H54 (cell line): ENCODE results near the gene ABHD1.
"Not testable (repeated sequence)": the region's sequence is repeated elsewhere in the genome, so short reads cannot be mapped to it uniquely, and the experiment has no call there.

Experiments used
- DNase-seq: peaks from one replicate; pipeline ENCODE4 v3.0.0; 2011; ENCODE audit warnings: low spot score, mixed read lengths; ENCODE audit not compliant: insufficient read length
- FAIRE-seq: peaks from 3 replicates; lab custom pipeline; 2011; peaks lifted over from hg19 to GRCh38; lab: Jason Lieb, UNC
- POLR2A ChIP-seq: IDR thresholded peaks from 2 replicates; pipeline ENCODE4 v1.6.1; 2011; ENCODE audit warnings: low read depth, mild to moderate bottlenecking, low read length

Gene ABHD1

DNA sequence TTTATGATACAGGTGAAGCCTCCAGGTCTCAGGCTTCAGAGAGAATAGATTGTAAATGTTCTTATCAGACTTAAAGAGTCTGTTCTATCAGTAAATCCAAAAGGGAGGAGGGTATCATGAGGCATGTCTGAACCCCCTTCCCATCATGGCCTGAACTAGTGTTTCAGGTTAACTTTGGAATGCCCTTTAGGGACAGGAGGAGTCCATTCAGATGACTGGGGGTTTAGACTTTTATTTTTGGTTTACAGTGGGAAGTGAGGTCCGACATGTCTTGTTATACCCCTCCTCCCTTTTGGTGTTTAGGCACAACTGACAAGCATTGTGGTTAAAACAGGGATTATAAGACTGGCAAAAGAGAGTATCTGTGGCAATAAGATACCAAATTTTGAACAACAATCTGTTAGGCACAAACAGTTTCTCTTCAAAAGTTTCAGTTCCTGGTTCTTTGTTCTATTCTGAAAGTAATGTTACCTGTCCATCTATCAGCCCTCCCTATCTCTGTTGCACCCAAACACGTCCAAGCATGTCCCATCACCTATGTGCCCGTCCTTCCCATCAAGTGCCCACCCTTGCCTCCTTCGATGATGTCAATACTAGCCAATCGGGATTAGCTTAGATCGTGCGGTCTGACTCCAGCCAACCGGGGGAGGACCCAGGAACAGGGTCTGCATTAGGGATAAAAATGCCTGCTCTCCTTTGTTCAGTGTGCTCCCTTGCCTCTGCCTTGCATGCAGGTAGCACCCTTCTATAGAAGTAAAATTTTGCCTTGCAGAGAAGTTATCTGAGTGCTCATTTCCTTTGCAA lies 41.5 kb downstream of the ABHD1 start:
- DNase-seq = no peak
- TF ChIP-seq POLR2A = no peak
- no peak for FAIRE-seq

- FAIRE-seq (no peak), DNase-seq (no peak)
- TF ChIP-seq POLR2A = no peak
Measured at GRCh38 chr2:27170581-27171337, 47.1 kb downstream of the ABHD1 start.

- DNase-seq (no peak), FAIRE-seq (no peak)
- TF ChIP-seq POLR2A = no peak
Measured at GRCh38 chr2:27171351-27171848, 47.8 kb downstream of the ABHD1 start.

GRCh38 chr2:27174638-27175037 lies 51.0 kb downstream of the ABHD1 start:
- TF ChIP-seq POLR2A = no peak
- FAIRE-seq (no peak), DNase-seq (no peak)

DNA sequence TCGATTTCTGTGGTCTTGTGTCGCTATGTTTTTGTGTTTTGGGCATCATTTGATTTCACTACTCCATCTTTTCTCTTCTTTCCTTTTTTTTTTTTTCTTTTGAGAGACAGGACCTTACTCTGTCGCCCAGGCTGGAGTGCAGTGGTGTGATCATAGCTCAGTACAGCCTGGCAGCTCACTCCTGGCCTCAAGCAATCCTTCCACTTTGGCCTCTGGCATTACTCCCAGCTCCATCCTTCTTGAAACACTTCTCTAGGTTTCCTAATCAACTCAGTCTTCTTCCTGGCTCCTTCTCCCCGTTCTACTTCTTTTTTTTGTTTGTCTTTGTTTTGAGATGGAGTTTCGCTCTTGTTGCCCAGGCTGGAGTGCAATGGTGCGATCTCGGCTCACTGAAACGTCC lies 51.7 kb downstream of the ABHD1 start:
- no peak for TF ChIP-seq POLR2A
- no peak for FAIRE-seq
- no peak for DNase-seq

DNA sequence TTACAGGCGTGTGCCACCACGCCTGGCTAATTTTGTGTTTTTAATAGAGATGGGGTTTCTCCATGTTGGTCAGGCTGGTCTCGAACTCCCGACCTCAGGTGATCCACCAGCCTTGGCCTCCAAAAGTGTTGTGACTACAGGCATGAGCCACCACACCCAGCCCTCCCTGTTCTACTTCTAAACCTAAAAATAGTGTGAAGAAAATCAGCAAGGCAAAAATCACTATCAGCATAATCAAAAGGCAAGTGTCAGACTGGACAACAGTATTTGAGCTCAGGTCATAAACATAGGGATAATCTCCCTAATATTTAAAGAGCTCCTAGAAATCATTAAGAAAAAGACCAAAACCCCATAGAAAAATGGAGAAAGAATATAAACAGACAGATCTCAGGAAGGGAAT lies 52.2 kb downstream of the ABHD1 start:
- DNase-seq, FAIRE-seq: not testable (repeated sequence)

- no peak for TF ChIP-seq POLR2A
- no peak for FAIRE-seq
- no peak for DNase-seq
Measured at GRCh38 chr2:27177441-27178351, 54.1 kb downstream of the ABHD1 start.

GRCh38 chr2:27178469-27178868 lies 54.9 kb downstream of the ABHD1 start:
- TF ChIP-seq POLR2A = no peak
- DNase-seq = no peak
- FAIRE-seq = no peak

GRCh38 chr2:27179344-27180000 lies 55.9 kb downstream of the ABHD1 start:
- TF ChIP-seq POLR2A = no peak
- DNase-seq = no peak
- no peak for FAIRE-seq
